SH-SY5Y (cell line): ENCODE measurements around the gene ELK4.

Experiments
- GATA2 ChIP-seq: IDR thresholded peaks from 2 replicates; pipeline ENCODE4 v1.6.1; 2011; ENCODE audit warnings: mild to moderate bottlenecking, low read depth, low read length
- GATA3 ChIP-seq: IDR thresholded peaks from 2 replicates; pipeline ENCODE4 v1.6.1; 2011; ENCODE audit warnings: low read depth, mild to moderate bottlenecking, low read length, moderate library complexity

DNA sequence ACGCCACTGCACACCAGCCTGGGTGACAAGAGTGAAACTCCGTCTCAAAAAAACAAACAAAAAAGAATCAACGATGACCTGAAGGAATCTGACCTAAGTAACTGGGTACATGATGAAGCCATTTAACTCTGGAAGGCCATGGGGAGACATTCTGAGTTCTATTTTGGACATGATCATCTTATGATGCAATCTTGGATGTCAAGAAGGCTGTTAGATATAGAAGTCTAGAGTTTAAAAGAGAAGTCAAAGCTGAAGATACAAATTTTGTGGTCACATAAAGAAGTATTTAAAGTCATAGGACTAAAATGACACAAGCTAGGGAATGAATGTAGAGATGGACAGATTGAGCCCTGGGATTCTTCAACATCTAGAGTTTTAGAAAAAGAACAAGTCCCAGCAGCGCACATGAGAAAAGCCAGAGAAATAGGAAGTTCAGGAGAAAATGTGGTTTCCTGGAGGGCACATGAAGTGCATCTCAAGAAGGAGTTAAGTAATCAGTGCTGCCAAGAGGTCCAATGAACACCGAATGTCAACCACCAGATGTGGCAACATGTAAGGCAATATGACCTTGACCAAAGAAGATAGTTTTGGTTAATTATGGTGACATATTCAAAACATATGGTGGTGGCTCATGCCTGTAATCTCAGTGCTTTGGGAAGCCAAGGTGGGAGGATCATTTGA, 26.8 kb downstream of the ELK4 start:
- TF ChIP-seq GATA2 (no peak), GATA3 (no peak)
